B cell (primary cell): ENCODE measurements around the gene EVC. TPM values are rescaled to one million over a fixed set of nuclear protein-coding genes. Genes with fewer than 3 reads are reported as not detected.

Source experiments
- ATAC-seq: fragments of 200-7000 bp; cut with Tn5 transposase; one replicate; pipeline ENCODE4 v1.10.0; 2021; ENCODE audit warnings: low read depth, mild to moderate bottlenecking, moderate number of reproducible peaks, moderate library complexity
- CTCF ChIA-PET: fragments of 350-600 bp; sonication (Branson Sonifier 250); formaldehyde crosslinking; loops from one replicate; lab custom pipeline; 2021; ENCODE audit warnings: antibody characterized with exemption, inconsistent platforms; lab: Charles Lee
- POLR2A ChIA-PET: fragments of 350-600 bp; sonication (Branson Sonifier 250); formaldehyde crosslinking; loops from one replicate; lab custom pipeline; 2021; ENCODE audit warnings: antibody characterized with exemption; lab: Charles Lee
- DNase-seq: peaks from one replicate; pipeline ENCODE4 v3.0.0; 2013
- H2AFZ ChIP-seq: 2 replicates; pipeline ENCODE4 v1.6.1; 2012; ENCODE audit warnings: mild to moderate bottlenecking, low read depth, low read length; ENCODE audit not compliant: insufficient read depth, poor library complexity, severe bottlenecking
- H3K27ac ChIP-seq, 2 donors: 1 replicate in 1 of 2; 2 replicates in 1 of 2; pipeline ENCODE4 v1.5.1; 2012 to 2013; ENCODE audit warnings: low read length in 2 of 2, mild to moderate bottlenecking in 2 of 2, moderate library complexity in 1 of 2
- H3K27me3 ChIP-seq, 4 experiments: fragments of 200-600 bp in 1 of 4; sonication (generic) in 1 of 4; replicated peaks in 1 of 4; 1 replicate in 2 of 4; 2 replicates in 2 of 4; pipeline versions ENCODE4 v1.6.1 to v1.7.0; 2013 to 2016; ENCODE audit warnings: low read length in 3 of 4, mild to moderate bottlenecking in 2 of 4, mixed read lengths in 1 of 4, moderate library complexity in 1 of 4; ENCODE audit not compliant: insufficient read depth in 4 of 4, control insufficient read depth in 3 of 4; ENCODE audit errors: control extremely low read depth in 1 of 4
- H3K36me3 ChIP-seq, 2 experiments: replicated peaks in 1 of 2; 1 replicate in 1 of 2; 2 replicates in 1 of 2; pipeline versions ENCODE4 v1.6.1 to v1.7.1; 2013; ENCODE audit warnings: low read length in 1 of 2; ENCODE audit not compliant: insufficient read depth in 2 of 2, control insufficient read depth in 1 of 2; ENCODE audit errors: control extremely low read depth in 1 of 2, extremely low read depth in 1 of 2
- H3K4me1 ChIP-seq, 2 donors: fragments of 200-600 bp in 1 of 2; sonication (generic) in 1 of 2; 1 replicate in 1 of 2; 2 replicates in 1 of 2; pipeline versions ENCODE4 v1.5.1 to v1.6.1; 2013 to 2017; ENCODE audit warnings: low read length in 2 of 2; ENCODE audit not compliant: control insufficient read depth in 2 of 2, insufficient read depth in 2 of 2
- H3K4me2 ChIP-seq: replicated peaks from 2 replicates; pipeline ENCODE3; 2012; ENCODE audit warnings: mild to moderate bottlenecking, low read depth, low read length; ENCODE audit not compliant: poor library complexity, severe bottlenecking
- H3K4me3 ChIP-seq, 5 experiments: fragments of 200-600 bp in 1 of 5; sonication (generic) in 1 of 5; 1 replicate in 3 of 5; 2 replicates in 2 of 5; pipeline versions ENCODE4 v1.5.1 to v1.7.0; 2011 to 2016; ENCODE audit warnings: low read length in 4 of 5, mild to moderate bottlenecking in 4 of 5, low read depth in 2 of 5, control low read depth in 1 of 5, moderate library complexity in 1 of 5; ENCODE audit not compliant: insufficient read depth in 1 of 5; ENCODE audit errors: control extremely low read depth in 1 of 5, extremely low read depth in 1 of 5
- H3K79me2 ChIP-seq: fragments of 200-600 bp; sonication (generic); one replicate; pipeline ENCODE4 v1.6.0; 2016; ENCODE audit warnings: low read length; ENCODE audit not compliant: control insufficient read depth, insufficient read depth
- H3K9ac ChIP-seq: fragments of 200-600 bp; sonication (generic); 2 replicates; pipeline ENCODE4 v1.6.1; 2017; ENCODE audit warnings: mild to moderate bottlenecking, low read length, moderate library complexity
- H3K9me3 ChIP-seq, 3 donors: one replicate each; pipeline versions ENCODE4 v1.6.1 to v1.7.1; 2013; ENCODE audit warnings: low read length in 2 of 3; ENCODE audit not compliant: control insufficient read depth in 2 of 3, insufficient read depth in 1 of 3; ENCODE audit errors: control extremely low read depth in 1 of 3
- H4K20me1 ChIP-seq: 2 replicates; pipeline ENCODE4 v1.6.0; 2012; ENCODE audit warnings: mild to moderate bottlenecking, low read length; ENCODE audit not compliant: insufficient read depth, control insufficient read depth, poor library complexity, severe bottlenecking
- H3K27ac Mint-ChIP-seq: one replicate; pipeline ENCODE4 v1.8.0; 2021; ENCODE audit warnings: mixed read lengths
- H3K27me3 Mint-ChIP-seq: one replicate; pipeline ENCODE4 v1.8.0; 2021; ENCODE audit warnings: mixed read lengths
- H3K4me1 Mint-ChIP-seq: one replicate; pipeline ENCODE4 v1.8.0; 2021; ENCODE audit warnings: mixed read lengths
- H3K4me3 Mint-ChIP-seq: one replicate; pipeline ENCODE4 v1.8.0; 2021; ENCODE audit warnings: mixed read lengths
- H3K9me3 Mint-ChIP-seq: one replicate; pipeline ENCODE4 v1.8.0; 2022; ENCODE audit warnings: mixed read lengths; ENCODE audit not compliant: insufficient read depth
- EZH2 ChIP-seq: IDR thresholded peaks from 2 replicates; pipeline ENCODE4 v1.6.1; 2012; ENCODE audit warnings: borderline replicate concordance, low read depth, mild to moderate bottlenecking, moderate library complexity, low read length; ENCODE audit not compliant: insufficient read depth, poor library complexity, severe bottlenecking
- WGBS: methylation state at CpG from one replicate; pipeline ENCODE4 v1.1.5; 2013; ENCODE audit warnings: missing lambda C conversion rate; ENCODE audit not compliant: insufficient coverage; 5-methylcytosine and 5-hydroxymethylcytosine counted together
- intact Hi-C: fragments of 100-400 bp; cut with micrococcal nuclease; formaldehyde crosslinking; loops from one replicate; pipeline ENCODE4 v1.10.0; 2022
- polyA plus RNA-seq: library from polyadenylated mRNA; depleted of rRNA; stranded (reverse); fragments of >200 nt; gene quantifications from 2 replicates; pipeline ENCODE4 v1.2.3, GENCODE V29; 2012
- total RNA-seq, 2 donors: library from RNA; stranded (reverse); fragments of 120-200 nt in 1 of 2; gene quantifications; 1 replicate in 1 of 2; 2 replicates in 1 of 2; pipeline versions ENCODE4 v1.2.3 to v1.2.4, GENCODE V29; 2013 to 2022
- TF ChIP-seq, protein P1 (sequence below): fragments of 200-600 bp; IDR thresholded peaks from one replicate; pipeline ENCODE4 v1.8.0; 2022; ENCODE audit warnings: antibody characterized with exemption, mild to moderate bottlenecking

Gene EVC
- total and polyA plus RNA-seq, 2 donors (not counting 1 experiment from before 2014, with no cell fraction given), result 1.5 TPM; not detected in 1

- H3K4me3 Mint-ChIP-seq, result no peak overlapping the region
- CTCF ChIA-PET, result no interaction called here
- Histone ChIP-seq H4K20me1 (no peaks in the 10 kb centered on the region), H3K4me2 (no peak overlapping the region), H3K36me3 (no peaks in the 10 kb centered on the region), H3K4me1 (no peaks in the 10 kb centered on the region), H3K27me3 (no peaks in the 10 kb centered on the region), H2AFZ (no peak overlapping the region), H3K9me3 (peaks cover 0 to 10% (median 0%) of the 10 kb centered on the region in 3 donors), H3K4me3 (no peak overlapping the region), H3K27ac (no peak overlapping the region), H3K9ac (no peak overlapping the region), H3K79me2 (no peaks in the 10 kb centered on the region)
- no peak for TF ChIP-seq EZH2
- TF ChIP-seq, protein P1, sequence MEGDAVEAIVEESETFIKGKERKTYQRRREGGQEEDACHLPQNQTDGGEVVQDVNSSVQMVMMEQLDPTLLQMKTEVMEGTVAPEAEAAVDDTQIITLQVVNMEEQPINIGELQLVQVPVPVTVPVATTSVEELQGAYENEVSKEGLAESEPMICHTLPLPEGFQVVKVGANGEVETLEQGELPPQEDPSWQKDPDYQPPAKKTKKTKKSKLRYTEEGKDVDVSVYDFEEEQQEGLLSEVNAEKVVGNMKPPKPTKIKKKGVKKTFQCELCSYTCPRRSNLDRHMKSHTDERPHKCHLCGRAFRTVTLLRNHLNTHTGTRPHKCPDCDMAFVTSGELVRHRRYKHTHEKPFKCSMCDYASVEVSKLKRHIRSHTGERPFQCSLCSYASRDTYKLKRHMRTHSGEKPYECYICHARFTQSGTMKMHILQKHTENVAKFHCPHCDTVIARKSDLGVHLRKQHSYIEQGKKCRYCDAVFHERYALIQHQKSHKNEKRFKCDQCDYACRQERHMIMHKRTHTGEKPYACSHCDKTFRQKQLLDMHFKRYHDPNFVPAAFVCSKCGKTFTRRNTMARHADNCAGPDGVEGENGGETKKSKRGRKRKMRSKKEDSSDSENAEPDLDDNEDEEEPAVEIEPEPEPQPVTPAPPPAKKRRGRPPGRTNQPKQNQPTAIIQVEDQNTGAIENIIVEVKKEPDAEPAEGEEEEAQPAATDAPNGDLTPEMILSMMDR, result no peak
- no peaks in the 10 kb centered on the region for H3K27me3 Mint-ChIP-seq
- intact Hi-C loops, result no loop called here
- no peak for DNase-seq
- POLR2A ChIA-PET, result no interaction called here
- H3K4me1 Mint-ChIP-seq, result no peaks in the 10 kb centered on the region
- 98% methylated on average over 4 of the region's 10 CpGs for WGBS
- no peaks in the 10 kb centered on the region for H3K9me3 Mint-ChIP-seq
- no peak for ATAC-seq
- H3K27ac Mint-ChIP-seq, result no peak overlapping the region
Measured at GRCh38 chr4:5678977-5679376, 32.0 kb upstream of the EVC start.

GRCh38 chr4:5683566-5683965 lies 27.4 kb upstream of the EVC start:
- no peak overlapping the region for H3K4me3 Mint-ChIP-seq
- H3K36me3 ChIP-seq, result no peaks in the 10 kb centered on the region
- no peaks in the 10 kb centered on the region for H3K4me1 Mint-ChIP-seq
- no peak for ATAC-seq
- no peaks in the 10 kb centered on the region for H3K4me1 ChIP-seq
- no peak overlapping the region for H3K4me3 ChIP-seq
- ChIA-PET POLR2A (no interaction called here), CTCF (no interaction called here)
- no peaks in the 10 kb centered on the region for H3K27me3 Mint-ChIP-seq
- no peak overlapping the region for H3K4me2 ChIP-seq
- intact Hi-C loops, result no loop called here
- H3K9ac ChIP-seq, result no peak overlapping the region
- TF ChIP-seq, protein P1, result no peak
- no peak for TF ChIP-seq EZH2
- H3K27ac Mint-ChIP-seq, result no peak overlapping the region
- 74% methylated on average over 10 of the region's 10 CpGs for WGBS
- no peaks in the 10 kb centered on the region for H3K79me2 ChIP-seq
- H4K20me1 ChIP-seq, result no peaks in the 10 kb centered on the region
- H3K9me3 ChIP-seq, result peaks cover 0 to 15% (median 0%) of the 10 kb centered on the region in 3 donors
- DNase-seq, result no peak
- H2AFZ ChIP-seq, result no peak overlapping the region
- H3K27ac ChIP-seq, result no peak overlapping the region
- H3K27me3 ChIP-seq, result no peaks in the 10 kb centered on the region
- H3K9me3 Mint-ChIP-seq, result peaks cover 2% of the 10 kb centered on the region
